HepG2 (cell line): Measurements from ENCODE around the gene HK2. TPM values are rescaled to one million over a fixed set of nuclear protein-coding genes. Genes with fewer than 3 reads are reported as not detected.

Experiments used
- CEBPB ChIP-seq: IDR thresholded peaks from 2 replicates; pipeline ENCODE4 v1.6.1; 2011; ENCODE audit warnings: low read depth, low read length, improper control_type of control experiment, borderline replicate concordance
- CHD4 ChIP-seq: fragments of 200-600 bp; sonication (generic); IDR thresholded peaks from 2 replicates; pipeline ENCODE4 v1.7.0; 2017; ENCODE audit warnings: mild to moderate bottlenecking, low read length, borderline replicate concordance
- EP300 ChIP-seq, 3 experiments: sonication (generic) in 1 of 3; formaldehyde crosslinking in 1 of 3; IDR thresholded peaks; 2 replicates each; pipeline versions ENCODE4 v1.5.1 to v1.6.1; 2011 to 2020; ENCODE audit warnings: low read depth in 2 of 3, low read length in 2 of 3, borderline replicate concordance in 1 of 3, improper control_type of control experiment in 1 of 3, mild to moderate bottlenecking in 1 of 3, missing genetic modification reagents in 1 of 3, moderate library complexity in 1 of 3
- POLR2AphosphoS5 ChIP-seq: IDR thresholded peaks from 2 replicates; pipeline ENCODE4 v1.6.1; 2012; ENCODE audit warnings: low read depth, low read length
- PRDM10 ChIP-seq: sonication (generic); formaldehyde crosslinking; IDR thresholded peaks from 2 replicates; pipeline ENCODE4 v1.4.0; 2020; ENCODE audit warnings: low read depth, missing genetic modification reagents
- SOX13 ChIP-seq, 3 experiments: fragments of 450-650 bp in 1 of 3; sonication (generic) in 1 of 3; formaldehyde crosslinking in 1 of 3; IDR thresholded peaks in 2 of 3; conservative IDR thresholded peaks in 1 of 3; 2 replicates each; pipeline versions ENCODE4 v1.5.0 to v1.6.1; 2016 to 2020; ENCODE audit warnings: antibody characterized with exemption in 1 of 3, mild to moderate bottlenecking in 1 of 3, missing compliant biosample characterization in 1 of 3, missing genetic modification reagents in 1 of 3, moderate library complexity in 1 of 3
- UBTF ChIP-seq: sonication (generic); formaldehyde crosslinking; IDR thresholded peaks from 2 replicates; pipeline ENCODE4 v1.4.0; 2020; ENCODE audit warnings: mild to moderate bottlenecking, missing genetic modification reagents
- YEATS4 ChIP-seq: sonication (generic); formaldehyde crosslinking; IDR thresholded peaks from 2 replicates; pipeline ENCODE4 v1.4.0; 2020; ENCODE audit warnings: missing genetic modification reagents, borderline replicate concordance
- ZBTB2 ChIP-seq: sonication (generic); formaldehyde crosslinking; IDR thresholded peaks from 2 replicates; pipeline ENCODE4 v1.8.0; 2022; ENCODE audit warnings: low read depth, missing genetic modification reagents
- ZBTB49 ChIP-seq: sonication (generic); formaldehyde crosslinking; IDR thresholded peaks from 2 replicates; pipeline ENCODE4 v1.4.0; 2020; ENCODE audit warnings: missing genetic modification reagents, borderline replicate concordance
- polyA plus RNA-seq, 8 experiments: library from polyadenylated mRNA; depleted of rRNA in 3 of 8; stranded (reverse) in 7 of 8; unstranded in 1 of 8; fragments of >200 nt; fragmentation: Illumina TruSeq in 4 of 8; extraction: Trizol in 4 of 8; gene quantifications; 2 replicates each; pipeline versions ENCODE4 v1.2.1 to v1.2.3, GENCODE V29; 2011 to 2016; ENCODE audit warnings: low read depth in 4 of 8, missing spikeins in 1 of 8, mixed read lengths in 1 of 8; ENCODE audit not compliant: insufficient read depth in 1 of 8
- total RNA-seq, 5 experiments: library from RNA; depleted of rRNA; stranded (reverse); fragments of >200 nt; fragmentation: Illumina TruSeq; extraction: Trizol; gene quantifications; 2 replicates each; pipeline ENCODE4 v1.2.3, GENCODE V29; 2016; ENCODE audit warnings: low read depth in 1 of 5

HK2 gene
- total and polyA plus RNA-seq, 2 of the 13 experiments (the other 11 are each of a cell fraction or from before 2014, with no cell fraction given): 13.2 to 101 TPM

GRCh38 chr2:74812787-74813590 lies 20.9 kb upstream of the HK2 start (continued):
- TF ChIP-seq ZBTB2 (CRISPR knock-in tag) (no peak), YEATS4 (CRISPR knock-in tag) (no peak), SOX13 (IDR thresholded peaks at IDR 0.05) (peak; percentile 95), SOX13 (CRISPR knock-in tag; conservative IDR thresholded peaks at IDR 0.05 in 1 of 2, IDR thresholded peaks at IDR 0.05 in 1 of 2) (peak in 1 of 2 experiments; percentile 99; a peak in 2 of 4 replicates), CEBPB (peak; percentile 45; the same call in 1 of the 2 replicates), PRDM10 (CRISPR knock-in tag) (no peak), ZBTB49 (CRISPR knock-in tag) (no peak), CHD4 (no peak), EP300 (IDR thresholded peaks at IDR 0.05; ENCODE audit: low read depth in 2 of 2, low read length in 2 of 2) (peak; percentile 35 to 70; a peak in 3 of 4 replicates), EP300 (CRISPR knock-in tag; IDR thresholded peaks at IDR 0.05; ENCODE audit: borderline replicate concordance) (peak; percentile 37; the same call in 1 of the 2 replicates), UBTF (no peak), POLR2AphosphoS5 (no peak)
